ENCODE results near the gene AGPAT3.

- TF ChIP-seq CTCF (IDR thresholded peaks at IDR 0.05) = no peak
- TF ChIP-seq POLR2A (IDR thresholded peaks at IDR 0.05) = no peak
Measured at GRCh38 chr21:43939443-43940328, 74.7 kb downstream of the AGPAT3 start.
